B cell (primary cell): Measurements from ENCODE around the gene CACHD1. TPM values are rescaled to one million over a fixed set of nuclear protein-coding genes. Genes with fewer than 3 reads are reported as not detected.

Experiments used
- ATAC-seq: fragments of 200-7000 bp; cut with Tn5 transposase; one replicate; pipeline ENCODE4 v1.10.0; 2021; ENCODE audit warnings: low read depth, mild to moderate bottlenecking, moderate number of reproducible peaks, moderate library complexity
- CTCF ChIA-PET: fragments of 350-600 bp; sonication (Branson Sonifier 250); formaldehyde crosslinking; loops from one replicate; lab custom pipeline; 2021; ENCODE audit warnings: antibody characterized with exemption, inconsistent platforms; lab: Charles Lee
- POLR2A ChIA-PET: fragments of 350-600 bp; sonication (Branson Sonifier 250); formaldehyde crosslinking; loops from one replicate; lab custom pipeline; 2021; ENCODE audit warnings: antibody characterized with exemption; lab: Charles Lee
- DNase-seq: peaks from one replicate; pipeline ENCODE4 v3.0.0; 2013
- H2AFZ ChIP-seq: 2 replicates; pipeline ENCODE4 v1.6.1; 2012; ENCODE audit warnings: mild to moderate bottlenecking, low read depth, low read length; ENCODE audit not compliant: insufficient read depth, poor library complexity, severe bottlenecking
- H3K27ac ChIP-seq, 2 donors: 1 replicate in 1 of 2; 2 replicates in 1 of 2; pipeline ENCODE4 v1.5.1; 2012 to 2013; ENCODE audit warnings: low read length in 2 of 2, mild to moderate bottlenecking in 2 of 2, moderate library complexity in 1 of 2
- H3K27me3 ChIP-seq, 4 experiments: fragments of 200-600 bp in 1 of 4; sonication (generic) in 1 of 4; replicated peaks in 1 of 4; 1 replicate in 2 of 4; 2 replicates in 2 of 4; pipeline versions ENCODE4 v1.6.1 to v1.7.0; 2013 to 2016; ENCODE audit warnings: low read length in 3 of 4, mild to moderate bottlenecking in 2 of 4, mixed read lengths in 1 of 4, moderate library complexity in 1 of 4; ENCODE audit not compliant: insufficient read depth in 4 of 4, control insufficient read depth in 3 of 4; ENCODE audit errors: control extremely low read depth in 1 of 4
- H3K36me3 ChIP-seq, 2 experiments: replicated peaks in 1 of 2; 1 replicate in 1 of 2; 2 replicates in 1 of 2; pipeline versions ENCODE4 v1.6.1 to v1.7.1; 2013; ENCODE audit warnings: low read length in 1 of 2; ENCODE audit not compliant: insufficient read depth in 2 of 2, control insufficient read depth in 1 of 2; ENCODE audit errors: control extremely low read depth in 1 of 2, extremely low read depth in 1 of 2
- H3K4me1 ChIP-seq, 2 donors: fragments of 200-600 bp in 1 of 2; sonication (generic) in 1 of 2; 1 replicate in 1 of 2; 2 replicates in 1 of 2; pipeline versions ENCODE4 v1.5.1 to v1.6.1; 2013 to 2017; ENCODE audit warnings: low read length in 2 of 2; ENCODE audit not compliant: control insufficient read depth in 2 of 2, insufficient read depth in 2 of 2
- H3K4me2 ChIP-seq: replicated peaks from 2 replicates; pipeline ENCODE3; 2012; ENCODE audit warnings: mild to moderate bottlenecking, low read depth, low read length; ENCODE audit not compliant: poor library complexity, severe bottlenecking
- H3K4me3 ChIP-seq, 5 experiments: fragments of 200-600 bp in 1 of 5; sonication (generic) in 1 of 5; 1 replicate in 3 of 5; 2 replicates in 2 of 5; pipeline versions ENCODE4 v1.5.1 to v1.7.0; 2011 to 2016; ENCODE audit warnings: low read length in 4 of 5, mild to moderate bottlenecking in 4 of 5, low read depth in 2 of 5, control low read depth in 1 of 5, moderate library complexity in 1 of 5; ENCODE audit not compliant: insufficient read depth in 1 of 5; ENCODE audit errors: control extremely low read depth in 1 of 5, extremely low read depth in 1 of 5
- H3K79me2 ChIP-seq: fragments of 200-600 bp; sonication (generic); one replicate; pipeline ENCODE4 v1.6.0; 2016; ENCODE audit warnings: low read length; ENCODE audit not compliant: control insufficient read depth, insufficient read depth
- H3K9ac ChIP-seq: fragments of 200-600 bp; sonication (generic); 2 replicates; pipeline ENCODE4 v1.6.1; 2017; ENCODE audit warnings: mild to moderate bottlenecking, low read length, moderate library complexity
- H3K9me3 ChIP-seq, 3 donors: one replicate each; pipeline versions ENCODE4 v1.6.1 to v1.7.1; 2013; ENCODE audit warnings: low read length in 2 of 3; ENCODE audit not compliant: control insufficient read depth in 2 of 3, insufficient read depth in 1 of 3; ENCODE audit errors: control extremely low read depth in 1 of 3
- H4K20me1 ChIP-seq: 2 replicates; pipeline ENCODE4 v1.6.0; 2012; ENCODE audit warnings: mild to moderate bottlenecking, low read length; ENCODE audit not compliant: insufficient read depth, control insufficient read depth, poor library complexity, severe bottlenecking
- H3K27ac Mint-ChIP-seq: one replicate; pipeline ENCODE4 v1.8.0; 2021; ENCODE audit warnings: mixed read lengths
- H3K27me3 Mint-ChIP-seq: one replicate; pipeline ENCODE4 v1.8.0; 2021; ENCODE audit warnings: mixed read lengths
- H3K4me1 Mint-ChIP-seq: one replicate; pipeline ENCODE4 v1.8.0; 2021; ENCODE audit warnings: mixed read lengths
- H3K4me3 Mint-ChIP-seq: one replicate; pipeline ENCODE4 v1.8.0; 2021; ENCODE audit warnings: mixed read lengths
- H3K9me3 Mint-ChIP-seq: one replicate; pipeline ENCODE4 v1.8.0; 2022; ENCODE audit warnings: mixed read lengths; ENCODE audit not compliant: insufficient read depth
- EZH2 ChIP-seq: IDR thresholded peaks from 2 replicates; pipeline ENCODE4 v1.6.1; 2012; ENCODE audit warnings: borderline replicate concordance, low read depth, mild to moderate bottlenecking, moderate library complexity, low read length; ENCODE audit not compliant: insufficient read depth, poor library complexity, severe bottlenecking
- WGBS: methylation state at CpG from one replicate; pipeline ENCODE4 v1.1.5; 2013; ENCODE audit warnings: missing lambda C conversion rate; ENCODE audit not compliant: insufficient coverage; 5-methylcytosine and 5-hydroxymethylcytosine counted together
- intact Hi-C: fragments of 100-400 bp; cut with micrococcal nuclease; formaldehyde crosslinking; loops from one replicate; pipeline ENCODE4 v1.10.0; 2022
- polyA plus RNA-seq: library from polyadenylated mRNA; depleted of rRNA; stranded (reverse); fragments of >200 nt; gene quantifications from 2 replicates; pipeline ENCODE4 v1.2.3, GENCODE V29; 2012
- total RNA-seq, 2 donors: library from RNA; stranded (reverse); fragments of 120-200 nt in 1 of 2; gene quantifications; 1 replicate in 1 of 2; 2 replicates in 1 of 2; pipeline versions ENCODE4 v1.2.3 to v1.2.4, GENCODE V29; 2013 to 2022
- TF ChIP-seq, protein P1 (sequence below): fragments of 200-600 bp; IDR thresholded peaks from one replicate; pipeline ENCODE4 v1.8.0; 2022; ENCODE audit warnings: antibody characterized with exemption, mild to moderate bottlenecking

The CACHD1 gene
- total and polyA plus RNA-seq, 2 donors (not counting 1 experiment from before 2014, with no cell fraction given) = not detected

DNA sequence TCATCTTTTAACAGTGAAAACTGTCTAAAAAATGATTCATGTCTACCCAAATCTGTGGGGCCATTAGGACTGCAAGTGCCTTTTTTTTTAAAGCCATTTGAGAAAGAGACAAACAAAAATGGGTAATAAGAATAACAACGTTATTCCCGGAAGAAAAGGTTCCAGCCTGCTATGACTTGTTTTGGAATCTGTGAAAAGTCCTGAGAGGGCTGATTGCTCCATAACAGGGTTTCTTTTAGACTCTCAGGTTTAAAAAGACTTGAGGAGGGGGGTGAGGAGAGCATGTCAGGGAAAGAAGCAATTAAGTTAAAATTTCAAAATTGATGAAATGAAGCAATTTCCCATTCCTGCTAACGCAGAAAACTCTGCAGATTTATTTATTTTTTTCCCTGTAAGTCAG is 56.4 kb downstream of the CACHD1 start:
- intact Hi-C loops = no loop called here
- H3K4me2 ChIP-seq = no peak overlapping the region
- no peak for DNase-seq
- no peaks in the 10 kb centered on the region for H3K27me3 ChIP-seq
- H4K20me1 ChIP-seq = no peaks in the 10 kb centered on the region
- no peaks in the 10 kb centered on the region for H3K4me1 Mint-ChIP-seq
- CTCF ChIA-PET = no interaction called here
- H3K27ac Mint-ChIP-seq = no peak overlapping the region
- H2AFZ ChIP-seq = no peak overlapping the region
- H3K9ac ChIP-seq = no peak overlapping the region
- POLR2A ChIA-PET = no interaction called here
- H3K4me3 ChIP-seq = no peak overlapping the region
- no peak overlapping the region for H3K4me3 Mint-ChIP-seq
- H3K27ac ChIP-seq = no peak overlapping the region
- no peaks in the 10 kb centered on the region for H3K36me3 ChIP-seq
- no peaks in the 10 kb centered on the region for H3K79me2 ChIP-seq
- H3K9me3 ChIP-seq = peaks cover 0 to 1% (median 0%) of the 10 kb centered on the region in 3 donors
- no peaks in the 10 kb centered on the region for H3K4me1 ChIP-seq
- no peak for ATAC-seq
- H3K27me3 Mint-ChIP-seq = peaks cover 5% of the 10 kb centered on the region
- TF ChIP-seq, protein P1, sequence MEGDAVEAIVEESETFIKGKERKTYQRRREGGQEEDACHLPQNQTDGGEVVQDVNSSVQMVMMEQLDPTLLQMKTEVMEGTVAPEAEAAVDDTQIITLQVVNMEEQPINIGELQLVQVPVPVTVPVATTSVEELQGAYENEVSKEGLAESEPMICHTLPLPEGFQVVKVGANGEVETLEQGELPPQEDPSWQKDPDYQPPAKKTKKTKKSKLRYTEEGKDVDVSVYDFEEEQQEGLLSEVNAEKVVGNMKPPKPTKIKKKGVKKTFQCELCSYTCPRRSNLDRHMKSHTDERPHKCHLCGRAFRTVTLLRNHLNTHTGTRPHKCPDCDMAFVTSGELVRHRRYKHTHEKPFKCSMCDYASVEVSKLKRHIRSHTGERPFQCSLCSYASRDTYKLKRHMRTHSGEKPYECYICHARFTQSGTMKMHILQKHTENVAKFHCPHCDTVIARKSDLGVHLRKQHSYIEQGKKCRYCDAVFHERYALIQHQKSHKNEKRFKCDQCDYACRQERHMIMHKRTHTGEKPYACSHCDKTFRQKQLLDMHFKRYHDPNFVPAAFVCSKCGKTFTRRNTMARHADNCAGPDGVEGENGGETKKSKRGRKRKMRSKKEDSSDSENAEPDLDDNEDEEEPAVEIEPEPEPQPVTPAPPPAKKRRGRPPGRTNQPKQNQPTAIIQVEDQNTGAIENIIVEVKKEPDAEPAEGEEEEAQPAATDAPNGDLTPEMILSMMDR = no peak
- no peak for TF ChIP-seq EZH2
- WGBS = 100% methylated on average over 2 of the region's 3 CpGs
- no peaks in the 10 kb centered on the region for H3K9me3 Mint-ChIP-seq

DNA sequence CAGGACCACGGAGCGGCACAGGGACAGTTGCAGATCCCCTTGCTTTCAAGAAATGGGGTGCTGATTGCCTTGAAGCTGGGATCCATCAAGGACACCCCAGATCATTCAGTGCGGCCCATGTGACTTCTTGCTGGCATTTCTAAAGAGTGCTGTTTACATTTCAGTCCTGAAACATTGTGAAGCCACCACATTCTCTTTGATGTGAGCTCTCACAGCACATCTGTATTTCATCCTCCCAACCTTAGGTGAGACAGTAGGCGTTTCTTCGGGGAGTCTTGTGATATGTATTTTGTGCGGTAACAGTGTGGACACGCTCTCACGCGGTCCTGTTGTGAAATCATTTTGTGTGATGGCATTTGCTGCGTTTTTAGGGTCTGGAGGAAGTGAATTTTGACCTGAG is 57.2 kb downstream of the CACHD1 start:
- no peaks in the 10 kb centered on the region for H3K79me2 ChIP-seq
- no peak overlapping the region for H3K27ac ChIP-seq
- peaks cover 0 to 1% (median 0%) of the 10 kb centered on the region in 3 donors for H3K9me3 ChIP-seq
- WGBS = 86% methylated on average over 8 of the region's 10 CpGs
- ChIA-PET POLR2A (no interaction called here), CTCF (no interaction called here)
- Mint-ChIP-seq H3K4me3 (no peak overlapping the region), H3K27ac (no peak overlapping the region), H3K4me1 (no peaks in the 10 kb centered on the region), H3K27me3 (peaks cover 5% of the 10 kb centered on the region), H3K9me3 (no peaks in the 10 kb centered on the region)
- H3K9ac ChIP-seq = no peak overlapping the region
- H4K20me1 ChIP-seq = no peaks in the 10 kb centered on the region
- no peak for ATAC-seq
- intact Hi-C loops = no loop called here
- DNase-seq = no peak
- no peaks in the 10 kb centered on the region for H3K4me1 ChIP-seq
- TF ChIP-seq, protein P1 = no peak
- TF ChIP-seq EZH2 = no peak
- H3K4me2 ChIP-seq = no peak overlapping the region
- no peaks in the 10 kb centered on the region for H3K27me3 ChIP-seq
- no peak overlapping the region for H3K4me3 ChIP-seq
- H2AFZ ChIP-seq = no peak overlapping the region
- H3K36me3 ChIP-seq = no peaks in the 10 kb centered on the region
